Measurements from ENCODE around the gene AOPEP.

AOPEP gene

DNA sequence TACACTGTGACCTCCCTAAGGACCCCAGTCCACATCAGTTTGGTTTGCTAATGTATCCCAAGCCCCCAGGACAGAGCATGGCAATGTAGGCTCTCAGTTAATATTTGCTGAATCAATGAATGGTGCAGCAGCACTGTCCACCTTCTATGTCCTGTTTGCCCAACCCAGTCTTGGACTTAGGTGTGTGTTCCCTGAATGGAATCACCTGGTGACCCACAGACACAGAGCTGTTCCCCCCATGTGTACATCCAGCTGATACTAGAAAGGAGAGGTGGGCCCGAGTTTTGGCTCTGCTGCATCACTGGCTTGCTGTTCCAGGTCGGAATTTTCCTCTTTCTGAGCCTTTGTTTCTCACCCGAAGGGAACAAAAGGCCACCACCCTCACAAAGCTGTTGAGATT is 180.2 kb downstream of the AOPEP start:
- Histone ChIP-seq H3K4me3 (ENCODE audit: low read depth, low read length) (no peak overlapping the region), H3K9me3 (ENCODE audit: control insufficient read depth, insufficient read depth, low read depth, low read length) (no peaks in the 10 kb centered on the region), H3K36me3 (ENCODE audit: control insufficient read depth in 2 of 2, insufficient read depth in 1 of 2, low read length in 2 of 2) (no peaks in the 10 kb centered on the region), H3K4me1 (ENCODE audit: control insufficient read depth, insufficient read depth, low read length) (no peaks in the 10 kb centered on the region), H3K27ac (ENCODE audit: extremely low read depth, low read depth, low read length) (no peak overlapping the region)
- POLR2A ChIA-PET, result no interaction called here
- TF ChIP-seq ZNF274 (IDR thresholded peaks at IDR 0.05; ENCODE audit: low read length), result no peak
- no peak for TF ChIP-seq ZNF274 (tag by site-specific recombination; IDR thresholded peaks at IDR 0.05; ENCODE audit: borderline replicate concordance)
- TF ChIP-seq, protein P1, sequence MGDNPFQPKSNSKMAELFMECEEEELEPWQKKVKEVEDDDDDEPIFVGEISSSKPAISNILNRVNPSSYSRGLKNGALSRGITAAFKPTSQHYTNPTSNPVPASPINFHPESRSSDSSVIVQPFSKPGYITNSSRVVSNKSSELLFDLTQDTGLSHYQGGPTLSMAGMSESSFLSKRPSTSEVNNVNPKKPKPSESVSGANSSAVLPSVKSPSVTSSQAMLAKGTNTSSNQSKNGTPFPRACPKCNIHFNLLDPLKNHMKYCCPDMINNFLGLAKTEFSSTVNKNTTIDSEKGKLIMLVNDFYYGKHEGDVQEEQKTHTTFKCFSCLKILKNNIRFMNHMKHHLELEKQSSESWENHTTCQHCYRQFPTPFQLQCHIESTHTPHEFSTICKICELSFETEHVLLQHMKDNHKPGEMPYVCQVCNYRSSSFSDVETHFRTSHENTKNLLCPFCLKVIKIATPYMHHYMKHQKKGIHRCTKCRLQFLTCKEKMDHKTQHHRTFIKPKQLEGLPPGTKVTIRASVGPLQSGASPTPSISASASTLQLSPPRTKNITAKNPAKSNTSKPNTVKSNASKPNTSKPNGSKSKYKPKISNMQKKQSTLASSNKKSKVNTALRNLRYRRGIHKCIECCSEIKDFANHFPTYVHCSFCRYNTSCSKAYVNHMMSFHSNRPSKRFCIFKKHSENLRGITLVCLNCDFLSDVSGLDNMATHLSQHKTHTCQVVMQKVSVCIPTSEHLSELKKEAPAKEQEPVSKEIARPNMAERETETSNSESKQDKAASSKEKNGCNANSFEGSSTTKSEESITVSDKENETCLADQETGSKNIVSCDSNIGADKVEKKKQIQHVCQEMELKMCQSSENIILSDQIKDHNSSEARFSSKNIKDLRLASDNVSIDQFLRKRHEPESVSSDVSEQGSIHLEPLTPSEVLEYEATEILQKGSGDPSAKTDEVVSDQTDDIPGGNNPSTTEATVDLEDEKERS (tag by site-specific recombination; IDR thresholded peaks at IDR 0.05), result no peak
- TF ChIP-seq SCRT1 (tag by site-specific recombination; IDR thresholded peaks at IDR 0.05; ENCODE audit: borderline replicate concordance), result no peak
- TF ChIP-seq, protein P2, sequence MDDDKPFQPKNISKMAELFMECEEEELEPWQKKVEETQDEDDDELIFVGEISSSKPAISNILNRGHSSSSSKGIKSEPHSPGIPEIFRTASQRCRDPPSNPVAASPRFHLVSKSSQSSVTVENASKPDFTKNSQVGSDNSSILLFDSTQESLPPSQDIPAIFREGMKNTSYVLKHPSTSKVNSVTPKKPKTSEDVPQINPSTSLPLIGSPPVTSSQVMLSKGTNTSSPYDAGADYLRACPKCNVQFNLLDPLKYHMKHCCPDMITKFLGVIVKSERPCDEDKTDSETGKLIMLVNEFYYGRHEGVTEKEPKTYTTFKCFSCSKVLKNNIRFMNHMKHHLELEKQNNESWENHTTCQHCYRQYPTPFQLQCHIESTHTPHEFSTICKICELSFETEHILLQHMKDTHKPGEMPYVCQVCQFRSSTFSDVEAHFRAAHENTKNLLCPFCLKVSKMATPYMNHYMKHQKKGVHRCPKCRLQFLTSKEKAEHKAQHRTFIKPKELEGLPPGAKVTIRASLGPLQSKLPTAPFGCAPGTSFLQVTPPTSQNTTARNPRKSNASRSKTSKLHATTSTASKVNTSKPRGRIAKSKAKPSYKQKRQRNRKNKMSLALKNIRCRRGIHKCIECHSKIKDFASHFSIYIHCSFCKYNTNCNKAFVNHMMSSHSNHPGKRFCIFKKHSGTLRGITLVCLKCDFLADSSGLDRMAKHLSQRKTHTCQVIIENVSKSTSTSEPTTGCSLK (tag by site-specific recombination; IDR thresholded peaks at IDR 0.05), result no peak
- CTCF ChIA-PET, result interaction anchor here (0.6 to 2.0 kb wide), 2 partner anchors 225 to 982 kb away, joined by 3 to 5 read pairs; no protein-coding TSS in a partner anchor

DNA sequence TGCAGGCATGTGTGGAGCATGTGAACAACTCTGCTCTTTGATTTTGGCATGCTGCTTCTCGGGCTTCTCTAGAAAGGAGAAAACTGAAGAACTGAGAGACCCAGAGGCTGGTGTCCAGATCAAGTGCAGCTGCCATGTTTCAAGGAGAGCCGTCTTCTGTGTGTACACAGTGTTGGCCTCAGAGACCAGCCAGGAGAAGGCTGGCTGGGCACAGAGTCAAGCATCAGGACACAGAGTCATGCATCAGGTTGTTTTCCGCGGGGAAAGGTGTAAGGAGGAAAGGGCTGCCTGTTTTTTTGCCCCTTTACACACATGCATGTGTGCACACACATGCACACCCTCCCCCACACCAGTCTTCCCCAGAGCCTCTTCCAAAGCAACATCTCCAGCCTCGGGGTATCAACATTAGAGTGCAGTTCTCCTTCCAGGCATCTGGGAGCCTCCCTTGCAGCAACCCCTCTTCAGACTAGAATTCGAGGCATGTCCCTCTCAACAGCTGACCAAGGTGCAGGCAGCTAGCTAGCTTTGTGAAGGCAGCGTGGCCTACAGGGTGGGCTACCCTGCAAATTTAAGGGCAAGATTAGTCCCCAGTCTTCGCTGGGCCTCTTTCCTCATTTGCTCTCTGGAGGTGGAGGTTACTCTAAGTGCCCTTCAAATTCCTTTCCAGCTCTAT is 180.9 kb downstream of the AOPEP start:
- ChIA-PET POLR2A (no interaction called here), CTCF (interaction anchor here (2.0 kb wide), 1 partner anchor 226 kb away, joined by 5 read pairs; no protein-coding TSS in a partner anchor)

DNA sequence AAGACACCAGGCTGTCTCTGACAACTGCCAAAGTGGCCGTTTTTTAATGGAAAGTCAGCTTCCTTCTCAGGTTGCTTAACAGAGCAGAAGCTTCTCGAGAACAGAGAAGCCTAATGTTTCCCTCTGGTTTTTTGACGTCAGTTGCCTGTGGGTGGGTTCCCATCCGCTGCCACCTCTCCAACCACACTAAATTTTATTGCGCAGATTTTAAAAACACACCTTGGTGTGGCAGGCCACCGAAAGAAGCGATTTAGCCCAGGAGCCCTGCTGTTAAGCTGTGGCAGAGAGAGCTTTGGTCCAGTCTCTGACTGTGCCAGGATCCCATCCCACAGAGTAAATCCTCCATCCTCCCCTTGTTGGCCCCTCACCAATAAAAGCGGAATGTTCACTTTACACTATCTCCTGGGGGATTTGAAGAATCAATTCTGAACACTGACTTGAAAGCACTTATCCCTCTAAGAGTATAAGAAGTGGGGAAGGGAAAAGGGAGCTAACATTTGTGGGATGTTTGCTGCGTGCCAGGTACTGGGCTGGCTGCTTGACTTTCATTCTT is 181.6 kb downstream of the AOPEP start:
- Histone ChIP-seq H3K4me1 (ENCODE audit: control insufficient read depth, insufficient read depth, low read length) (no peaks in the 10 kb centered on the region), H3K27ac (ENCODE audit: extremely low read depth, low read depth, low read length) (no peak overlapping the region), H3K9me3 (ENCODE audit: control insufficient read depth, insufficient read depth, low read depth, low read length) (no peaks in the 10 kb centered on the region), H3K36me3 (ENCODE audit: control insufficient read depth in 2 of 2, insufficient read depth in 1 of 2, low read length in 2 of 2) (no peaks in the 10 kb centered on the region), H3K4me3 (ENCODE audit: low read depth, low read length) (no peak overlapping the region)
- ChIA-PET POLR2A (no interaction called here), CTCF (interaction anchor here (0.6 to 2.0 kb wide), 2 partner anchors 120 to 226 kb away, joined by 3 to 5 read pairs; no protein-coding TSS in a partner anchor)
- no peak for TF ChIP-seq ZNF221 (tag by site-specific recombination; IDR thresholded peaks at IDR 0.05; ENCODE audit: borderline replicate concordance)
- TF ChIP-seq AEBP2 (tag by site-specific recombination; IDR thresholded peaks at IDR 0.05; ENCODE audit: borderline replicate concordance), result no peak
- no peak for TF ChIP-seq ZNF776 (tag by site-specific recombination; IDR thresholded peaks at IDR 0.05; ENCODE audit: borderline replicate concordance)
- TF ChIP-seq, protein P3, sequence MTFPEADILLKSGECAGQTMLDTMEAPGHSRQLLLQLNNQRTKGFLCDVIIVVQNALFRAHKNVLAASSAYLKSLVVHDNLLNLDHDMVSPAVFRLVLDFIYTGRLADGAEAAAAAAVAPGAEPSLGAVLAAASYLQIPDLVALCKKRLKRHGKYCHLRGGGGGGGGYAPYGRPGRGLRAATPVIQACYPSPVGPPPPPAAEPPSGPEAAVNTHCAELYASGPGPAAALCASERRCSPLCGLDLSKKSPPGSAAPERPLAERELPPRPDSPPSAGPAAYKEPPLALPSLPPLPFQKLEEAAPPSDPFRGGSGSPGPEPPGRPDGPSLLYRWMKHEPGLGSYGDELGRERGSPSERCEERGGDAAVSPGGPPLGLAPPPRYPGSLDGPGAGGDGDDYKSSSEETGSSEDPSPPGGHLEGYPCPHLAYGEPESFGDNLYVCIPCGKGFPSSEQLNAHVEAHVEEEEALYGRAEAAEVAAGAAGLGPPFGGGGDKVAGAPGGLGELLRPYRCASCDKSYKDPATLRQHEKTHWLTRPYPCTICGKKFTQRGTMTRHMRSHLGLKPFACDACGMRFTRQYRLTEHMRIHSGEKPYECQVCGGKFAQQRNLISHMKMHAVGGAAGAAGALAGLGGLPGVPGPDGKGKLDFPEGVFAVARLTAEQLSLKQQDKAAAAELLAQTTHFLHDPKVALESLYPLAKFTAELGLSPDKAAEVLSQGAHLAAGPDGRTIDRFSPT (tag by site-specific recombination; IDR thresholded peaks at IDR 0.05), result no peak
- no peak for TF ChIP-seq ZBTB21 (tag by site-specific recombination; IDR thresholded peaks at IDR 0.05)
- peak; percentile 35 for TF ChIP-seq PRDM10 (tag by site-specific recombination; IDR thresholded peaks at IDR 0.05)

More for the DNA sequence above, 180.9 kb downstream of the AOPEP start:
- Histone ChIP-seq H3K36me3 (ENCODE audit: control insufficient read depth in 2 of 2, insufficient read depth in 1 of 2, low read length in 2 of 2) (no peaks in the 10 kb centered on the region), H3K4me3 (ENCODE audit: low read depth, low read length) (no peak overlapping the region), H3K9me3 (ENCODE audit: control insufficient read depth, insufficient read depth, low read depth, low read length) (no peaks in the 10 kb centered on the region), H3K27ac (ENCODE audit: extremely low read depth, low read depth, low read length) (no peak overlapping the region), H3K4me1 (ENCODE audit: control insufficient read depth, insufficient read depth, low read length) (no peaks in the 10 kb centered on the region)
- TF ChIP-seq ZFHX2 (tag by site-specific recombination; conservative IDR thresholded peaks at IDR 0.05) (no peak), ZNF433 (tag by site-specific recombination; IDR thresholded peaks at IDR 0.05; ENCODE audit: low read depth) (no peak), ZNF423 (tag by site-specific recombination; IDR thresholded peaks at IDR 0.05) (no peak), ZNF132 (tag by site-specific recombination; IDR thresholded peaks at IDR 0.05; ENCODE audit: borderline replicate concordance) (no peak)

Data from HEK293 (cell line).